CD14-positive monocyte (primary cell): ENCODE measurements around the gene CHAD. TPM values are rescaled to one million over a fixed set of nuclear protein-coding genes. Genes with fewer than 3 reads are reported as not detected.
A peak's percentile ranks its signal among the peaks of the same experiment; 100 is the strongest.

Experiments used
- DNase-seq, 3 donors: peaks; one replicate each; pipeline ENCODE4 v3.0.0-alpha.2; 2011 to 2022
- H2AFZ ChIP-seq: 2 replicates; pipeline ENCODE4 v1.6.0; 2012; ENCODE audit warnings: mild to moderate bottlenecking, low read depth, low read length, inconsistent platforms; ENCODE audit not compliant: insufficient read depth, poor library complexity, severe bottlenecking
- H3K27ac ChIP-seq, 2 donors: 1 replicate in 1 of 2; 2 replicates in 1 of 2; pipeline ENCODE4 v1.5.1; 2012 to 2013; ENCODE audit warnings: low read length in 2 of 2, control low read depth in 1 of 2, inconsistent platforms in 1 of 2, low read depth in 1 of 2, mild to moderate bottlenecking in 1 of 2
- H3K27me3 ChIP-seq, 2 donors: one replicate each; pipeline versions ENCODE4 v1.6.0 to v1.6.1; 2011 to 2013; ENCODE audit warnings: low read length in 2 of 2; ENCODE audit not compliant: control insufficient read depth in 2 of 2, insufficient read depth in 2 of 2
- H3K36me3 ChIP-seq, 2 donors: replicated peaks in 1 of 2; 1 replicate in 1 of 2; 2 replicates in 1 of 2; pipeline versions ENCODE4 v1.5.1 to v1.6.1; 2012 to 2013; ENCODE audit warnings: low read length in 2 of 2, control low read depth in 1 of 2, inconsistent platforms in 1 of 2, mild to moderate bottlenecking in 1 of 2; ENCODE audit not compliant: insufficient read depth in 2 of 2, control insufficient read depth in 1 of 2
- H3K4me1 ChIP-seq, 2 donors: 1 replicate in 1 of 2; 2 replicates in 1 of 2; pipeline versions ENCODE4 v1.5.1 to v1.6.1; 2012 to 2013; ENCODE audit warnings: low read length in 2 of 2, control low read depth in 1 of 2, inconsistent platforms in 1 of 2, mild to moderate bottlenecking in 1 of 2, moderate library complexity in 1 of 2; ENCODE audit not compliant: insufficient read depth in 2 of 2, control insufficient read depth in 1 of 2
- H3K4me2 ChIP-seq: replicated peaks from 2 replicates; pipeline ENCODE3; 2012; ENCODE audit warnings: low read length, moderate library complexity, mild to moderate bottlenecking; ENCODE audit not compliant: poor library complexity, severe bottlenecking; ENCODE audit errors: extremely low read depth
- H3K4me3 ChIP-seq, 3 experiments: fragments of 200-600 bp in 1 of 3; sonication (generic) in 1 of 3; replicated peaks in 1 of 3; 1 replicate in 2 of 3; 2 replicates in 1 of 3; pipeline ENCODE4 v1.5.1; 2011 to 2013; ENCODE audit warnings: low read length in 3 of 3, mild to moderate bottlenecking in 3 of 3, control low read depth in 2 of 3, low read depth in 2 of 3, inconsistent platforms in 1 of 3, moderate library complexity in 1 of 3
- H3K79me2 ChIP-seq: 2 replicates; pipeline ENCODE4 v1.6.0; 2012; ENCODE audit warnings: mild to moderate bottlenecking, control low read depth, inconsistent platforms, low read length, moderate library complexity; ENCODE audit not compliant: insufficient read depth
- H3K9ac ChIP-seq: 2 replicates; pipeline ENCODE4 v1.6.0; 2017; ENCODE audit warnings: low read length, mild to moderate bottlenecking; ENCODE audit not compliant: insufficient read depth, poor library complexity, severe bottlenecking
- H3K9me3 ChIP-seq, 2 donors: replicated peaks in 1 of 2; 1 replicate in 1 of 2; 2 replicates in 1 of 2; pipeline versions ENCODE4 v1.5.1 to v1.6.1; 2012 to 2013; ENCODE audit warnings: low read length in 2 of 2, control low read depth in 1 of 2; ENCODE audit not compliant: control insufficient read depth in 1 of 2, insufficient read depth in 1 of 2
- H4K20me1 ChIP-seq: 2 replicates; pipeline ENCODE4 v1.6.0; 2012; ENCODE audit warnings: mild to moderate bottlenecking, low read length, control low read depth, moderate library complexity; ENCODE audit not compliant: insufficient read depth
- H3K27ac Mint-ChIP-seq, 7 donors: one replicate each; pipeline ENCODE4 v1.8.0; 2020; ENCODE audit warnings: mild to moderate bottlenecking in 7 of 7, mixed read lengths in 7 of 7, moderate library complexity in 6 of 7, inconsistent platforms in 2 of 7
- H3K27me3 Mint-ChIP-seq, 3 donors: one replicate each; pipeline ENCODE4 v1.8.0; 2021 to 2022; ENCODE audit warnings: low read depth in 3 of 3, mild to moderate bottlenecking in 3 of 3, mixed read lengths in 3 of 3, moderate library complexity in 3 of 3, inconsistent platforms in 1 of 3
- H3K36me3 Mint-ChIP-seq, 2 donors: one replicate each; pipeline ENCODE4 v1.8.0; 2020; ENCODE audit warnings: mixed read lengths in 2 of 2, inconsistent platforms in 1 of 2, mild to moderate bottlenecking in 1 of 2
- H3K4me1 Mint-ChIP-seq: one replicate; pipeline ENCODE4 v1.8.0; 2020; ENCODE audit warnings: mild to moderate bottlenecking, mixed read lengths
- H3K4me3 Mint-ChIP-seq, 2 donors: one replicate each; pipeline ENCODE4 v1.8.0; 2020; ENCODE audit warnings: mild to moderate bottlenecking in 2 of 2, mixed read lengths in 2 of 2, moderate library complexity in 1 of 2
- H3K9me3 Mint-ChIP-seq, 7 donors: one replicate each; pipeline ENCODE4 v1.8.0; 2020 to 2022; ENCODE audit warnings: mixed read lengths in 7 of 7, mild to moderate bottlenecking in 6 of 7, moderate library complexity in 6 of 7, inconsistent platforms in 2 of 7
- CTCF ChIP-seq: fragments of 200-600 bp; IDR thresholded peaks from one replicate; pipeline ENCODE4 v1.8.0; 2022; ENCODE audit warnings: antibody characterized with exemption, mild to moderate bottlenecking
- WGBS: methylation state at CpG from one replicate; pipeline ENCODE4 v1.1.5; 2013; ENCODE audit warnings: missing lambda C conversion rate; ENCODE audit not compliant: insufficient coverage; 5-methylcytosine and 5-hydroxymethylcytosine counted together
- intact Hi-C, 2 donors: fragments of 100-400 bp; cut with micrococcal nuclease; formaldehyde crosslinking; loops; one replicate each; pipeline versions ENCODE4 v1.15.0 to v1.15.1; 2023
- polyA plus RNA-seq, 3 donors: library from polyadenylated mRNA; depleted of rRNA in 1 of 3; unstranded in 2 of 3; stranded (reverse) in 1 of 3; fragments of 300-500 nt in 2 of 3; fragments of >200 nt in 1 of 3; fragmentation: Illumina TruSeq in 2 of 3; gene quantifications; 1 replicate in 2 of 3; 2 replicates in 1 of 3; pipeline ENCODE4 v1.2.3, GENCODE V29; 2012 to 2021

Gene CHAD
- polyA plus RNA-seq, 3 donors = not detected

- Histone ChIP-seq H2AFZ (no peak overlapping the region), H3K27me3 (peaks cover 12 to 41% of the 10 kb centered on the region in 2 donors), H3K36me3 (no peaks in the 10 kb centered on the region), H3K9ac (peak overlapping the region; percentile 21), H3K79me2 (no peaks in the 10 kb centered on the region), H3K4me2 (peak overlapping the region; percentile 15), H3K4me1 (peaks cover 5 to 10% of the 10 kb centered on the region in 2 donors), H3K9me3 (no peaks in the 10 kb centered on the region), H3K27ac (no peak overlapping the region), H3K4me3 (peak overlapping the region in 1 of 3 experiments; percentile 17), H4K20me1 (no peaks in the 10 kb centered on the region)
- Mint-ChIP-seq H3K4me3 (peak overlapping the region in 1 of 2 donors; percentile 73), H3K4me1 (peaks cover 10% of the 10 kb centered on the region), H3K36me3 (peaks cover 0 to 15% of the 10 kb centered on the region in 2 donors), H3K9me3 (peaks cover 0 to 7% (median 3%) of the 10 kb centered on the region in 7 donors), H3K27ac (no peak overlapping the region), H3K27me3 (peaks cover 38 to 46% (median 43%) of the 10 kb centered on the region in 3 donors)
- DNase-seq = no peak
- 2% methylated on average over 27 of the region's 37 CpGs for WGBS
- TF ChIP-seq CTCF = no peak
- intact Hi-C loops = no loop called here
Observed at GRCh38 chr17:50469208-50469605, 527 bp upstream of the CHAD start.

GRCh38 chr17:50467855-50468303 is 801 bp downstream of the CHAD start:
- WGBS = 76% methylated on average over 10 of the region's 13 CpGs

More at GRCh38 chr17:50467855-50468303, 801 bp downstream of the CHAD start:
- H3K4me3 Mint-ChIP-seq = peak overlapping the region in 1 of 2 donors; percentile 85
- Histone ChIP-seq H3K27me3 (peaks cover 12 to 41% of the 10 kb centered on the region in 2 donors), H3K9me3 (no peaks in the 10 kb centered on the region), H2AFZ (no peak overlapping the region), H3K4me3 (no peak overlapping the region), H3K36me3 (no peaks in the 10 kb centered on the region), H3K4me2 (no peak overlapping the region), H3K4me1 (peaks cover 5 to 10% of the 10 kb centered on the region in 2 donors), H3K9ac (no peak overlapping the region), H3K27ac (no peak overlapping the region), H4K20me1 (no peaks in the 10 kb centered on the region), H3K79me2 (no peaks in the 10 kb centered on the region)
- TF ChIP-seq CTCF = no peak
- peaks cover 10% of the 10 kb centered on the region for H3K4me1 Mint-ChIP-seq
- peak overlapping the region in 1 of 7 donors; percentile 14 for H3K27ac Mint-ChIP-seq
- intact Hi-C loops = no loop called here
- no peak for DNase-seq
- H3K9me3 Mint-ChIP-seq = peaks cover 0 to 7% (median 2%) of the 10 kb centered on the region in 7 donors
- peaks cover 38 to 46% (median 43%) of the 10 kb centered on the region in 3 donors for H3K27me3 Mint-ChIP-seq
- H3K36me3 Mint-ChIP-seq = peaks cover 0 to 8% of the 10 kb centered on the region in 2 donors
